Measurements from ENCODE around the gene DNAJC27. TPM values are rescaled to one million over a fixed set of nuclear protein-coding genes. Genes with fewer than 3 reads are reported as not detected.

DNAJC27 gene
- polyA plus RNA-seq, 1 of the 3 experiments (the other 2 are of a cell fraction) = 2.4 TPM

DNA sequence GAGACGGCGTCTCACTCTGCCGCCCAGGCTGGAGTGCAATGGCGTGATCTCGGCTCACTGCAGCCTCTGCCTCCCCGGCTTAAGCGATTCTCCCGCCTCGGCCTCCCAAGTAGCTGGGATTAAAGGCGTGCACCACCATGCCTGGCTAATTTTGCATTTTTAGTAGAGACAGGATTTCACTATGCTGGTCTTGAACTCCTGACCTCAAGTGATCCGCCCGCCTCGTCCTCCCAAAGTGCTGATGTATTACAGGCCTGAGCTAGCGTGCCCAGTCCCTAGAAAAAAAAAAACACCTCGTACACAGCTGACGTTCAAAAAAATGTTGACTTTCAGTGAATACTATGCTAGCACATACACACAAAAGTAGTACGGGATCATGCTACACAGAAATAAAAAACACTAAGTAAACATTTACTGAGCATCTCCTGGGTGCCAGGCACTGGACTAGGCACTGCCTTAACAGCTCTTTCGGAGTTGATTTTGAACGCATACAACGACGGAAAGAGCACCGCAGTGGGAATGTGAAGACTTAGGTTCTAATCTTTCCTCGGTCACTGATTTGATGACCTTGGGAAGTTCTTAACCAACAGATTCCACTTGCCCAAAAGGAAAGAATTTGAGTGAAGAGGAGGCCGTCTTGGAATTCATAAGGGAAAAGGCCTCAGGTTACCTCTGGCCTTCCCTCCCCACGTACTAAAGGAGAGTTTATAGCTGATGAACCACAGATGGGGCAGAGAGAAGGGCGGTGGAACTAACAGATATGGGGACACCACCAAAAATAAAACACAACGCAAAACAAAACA lies 1.1 kb downstream of the DNAJC27 start:
- DNase-seq = no peak
- Histone ChIP-seq H3F3A (replicated peaks; ENCODE audit: insufficient read depth) (peaks cover 2% of the 10 kb centered on the region), H3K79me2 (ENCODE audit: insufficient read depth) (peaks cover 48% of the 10 kb centered on the region), H3K9me3 (no peaks in the 10 kb centered on the region), H3K4me3 (ENCODE audit: low read depth in 2 of 2, low read length in 1 of 2) (peak overlapping the region; percentile 87 to 93), H3K4me2 (peak overlapping the region; percentile 77), H3K27me3 (ENCODE audit: insufficient read depth) (no peaks in the 10 kb centered on the region), H3K4me1 (ENCODE audit: control insufficient read depth in 1 of 2, insufficient read depth in 2 of 2, low read depth in 1 of 2, low read length in 1 of 2) (peaks cover 5 to 12% of the 10 kb centered on the region in 2 experiments; a peak in 3 of 4 replicates), H3K9me2 (no peaks in the 10 kb centered on the region), H3K27ac (ENCODE audit: low read depth in 2 of 2, low read length in 1 of 2) (peak overlapping the region; percentile 94 to 95), H2AFZ (ENCODE audit: low read depth) (peak overlapping the region; percentile 96), H3K36me3 (replicated peaks in 1 of 2; ENCODE audit: control insufficient read depth in 1 of 2, insufficient read depth in 2 of 2, low read length in 1 of 2) (peaks cover 10 to 13% of the 10 kb centered on the region in 2 experiments), H4K20me1 (ENCODE audit: insufficient read depth) (no peaks in the 10 kb centered on the region), H3K9ac (peak overlapping the region; percentile 96)
- CTCF ChIA-PET = interaction anchor here (0.6 to 1.8 kb wide), 6 partner anchors 14 to 560 kb away, joined by 3 to 7 read pairs (median 4); no protein-coding TSS in a partner anchor
- POLR2A ChIA-PET = interaction anchor here (0.6 kb wide), 1 partner anchor 1042 kb away, joined by 3 read pairs; no protein-coding TSS in a partner anchor
- TF ChIP-seq MXI1 (IDR thresholded peaks at IDR 0.05; ENCODE audit: low read depth, low read length) = no peak
- no peak for TF ChIP-seq NFIC (IDR thresholded peaks at IDR 0.05; ENCODE audit: borderline replicate concordance)
- no peak for TF ChIP-seq JUND (IDR thresholded peaks at IDR 0.05)
- TF ChIP-seq TAF1 (IDR thresholded peaks at IDR 0.05; ENCODE audit: borderline replicate concordance, low read depth, low read length) = no peak
- TF ChIP-seq SMC3 (IDR thresholded peaks at IDR 0.05; ENCODE audit: low read depth, low read length) = no peak
- TF ChIP-seq SIN3A (IDR thresholded peaks at IDR 0.05; ENCODE audit: borderline replicate concordance, low read depth, low read length) = no peak; the same call in 1 of the 2 replicates
- TF ChIP-seq, protein P1, sequence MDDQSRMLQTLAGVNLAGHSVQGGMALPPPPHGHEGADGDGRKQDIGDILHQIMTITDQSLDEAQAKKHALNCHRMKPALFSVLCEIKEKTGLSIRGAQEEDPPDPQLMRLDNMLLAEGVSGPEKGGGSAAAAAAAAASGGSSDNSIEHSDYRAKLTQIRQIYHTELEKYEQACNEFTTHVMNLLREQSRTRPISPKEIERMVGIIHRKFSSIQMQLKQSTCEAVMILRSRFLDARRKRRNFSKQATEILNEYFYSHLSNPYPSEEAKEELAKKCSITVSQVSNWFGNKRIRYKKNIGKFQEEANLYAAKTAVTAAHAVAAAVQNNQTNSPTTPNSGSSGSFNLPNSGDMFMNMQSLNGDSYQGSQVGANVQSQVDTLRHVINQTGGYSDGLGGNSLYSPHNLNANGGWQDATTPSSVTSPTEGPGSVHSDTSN (IDR thresholded peaks at IDR 0.05) = no peak
- TF ChIP-seq RCOR1 (IDR thresholded peaks at IDR 0.05; ENCODE audit: low read length) = no peak
- TF ChIP-seq, protein P2, sequence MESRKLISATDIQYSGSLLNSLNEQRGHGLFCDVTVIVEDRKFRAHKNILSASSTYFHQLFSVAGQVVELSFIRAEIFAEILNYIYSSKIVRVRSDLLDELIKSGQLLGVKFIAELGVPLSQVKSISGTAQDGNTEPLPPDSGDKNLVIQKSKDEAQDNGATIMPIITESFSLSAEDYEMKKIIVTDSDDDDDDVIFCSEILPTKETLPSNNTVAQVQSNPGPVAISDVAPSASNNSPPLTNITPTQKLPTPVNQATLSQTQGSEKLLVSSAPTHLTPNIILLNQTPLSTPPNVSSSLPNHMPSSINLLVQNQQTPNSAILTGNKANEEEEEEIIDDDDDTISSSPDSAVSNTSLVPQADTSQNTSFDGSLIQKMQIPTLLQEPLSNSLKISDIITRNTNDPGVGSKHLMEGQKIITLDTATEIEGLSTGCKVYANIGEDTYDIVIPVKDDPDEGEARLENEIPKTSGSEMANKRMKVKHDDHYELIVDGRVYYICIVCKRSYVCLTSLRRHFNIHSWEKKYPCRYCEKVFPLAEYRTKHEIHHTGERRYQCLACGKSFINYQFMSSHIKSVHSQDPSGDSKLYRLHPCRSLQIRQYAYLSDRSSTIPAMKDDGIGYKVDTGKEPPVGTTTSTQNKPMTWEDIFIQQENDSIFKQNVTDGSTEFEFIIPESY (IDR thresholded peaks at IDR 0.05; ENCODE audit: borderline replicate concordance, low read depth) = no peak
- WGBS (ENCODE audit: low lambda C conversion rate) = 73% methylated on average over 27 of the region's 27 CpGs

DNA sequence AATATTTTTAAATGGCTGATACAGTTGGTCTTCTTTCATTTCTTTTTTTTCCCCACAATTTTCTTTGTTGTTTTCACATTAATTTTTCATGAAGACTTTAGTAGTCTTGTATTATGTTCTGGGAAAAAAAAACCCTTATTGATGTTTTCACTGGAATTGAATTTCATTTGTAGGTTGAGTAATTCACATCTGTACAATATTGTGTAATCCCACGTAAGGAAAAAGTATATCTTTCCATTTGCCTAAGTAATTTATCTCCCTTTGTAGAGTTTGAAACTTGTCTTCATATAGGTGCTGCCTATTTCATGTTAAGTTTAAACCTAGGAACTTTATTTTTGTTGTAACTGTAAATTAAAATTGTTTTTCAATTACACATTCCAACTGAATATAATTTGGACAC lies 2.0 kb downstream of the DNAJC27 start:
- H3K9me3 ChIP-seq = no peaks in the 10 kb centered on the region
- no peak for DNase-seq
- peaks cover 5 to 12% of the 10 kb centered on the region in 2 experiments; a peak in 3 of 4 replicates for H3K4me1 ChIP-seq (ENCODE audit: control insufficient read depth in 1 of 2, insufficient read depth in 2 of 2, low read depth in 1 of 2, low read length in 1 of 2)
- H3K4me3 ChIP-seq (ENCODE audit: low read depth in 2 of 2, low read length in 1 of 2) = no peak overlapping the region
- peaks cover 12 to 19% of the 10 kb centered on the region in 2 experiments for H3K36me3 ChIP-seq (replicated peaks in 1 of 2; ENCODE audit: control insufficient read depth in 1 of 2, insufficient read depth in 2 of 2, low read length in 1 of 2)
- no peaks in the 10 kb centered on the region for H3F3A ChIP-seq (replicated peaks; ENCODE audit: insufficient read depth)
- H3K27ac ChIP-seq (ENCODE audit: low read depth in 2 of 2, low read length in 1 of 2) = no peak overlapping the region
- TF ChIP-seq NFIC (IDR thresholded peaks at IDR 0.05; ENCODE audit: borderline replicate concordance) = no peak
- TF ChIP-seq EP300 (IDR thresholded peaks at IDR 0.05; ENCODE audit: borderline replicate concordance in 1 of 2, low read depth in 1 of 2, low read length in 1 of 2) = no peak
- TF ChIP-seq, protein P3, sequence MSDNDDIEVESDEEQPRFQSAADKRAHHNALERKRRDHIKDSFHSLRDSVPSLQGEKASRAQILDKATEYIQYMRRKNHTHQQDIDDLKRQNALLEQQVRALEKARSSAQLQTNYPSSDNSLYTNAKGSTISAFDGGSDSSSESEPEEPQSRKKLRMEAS (IDR thresholded peaks at IDR 0.05; ENCODE audit: low read depth) = no peak
- TF ChIP-seq CHD2 (IDR thresholded peaks at IDR 0.05; ENCODE audit: low read length, partially characterized antibody) = no peak
- no peak for TF ChIP-seq TCF12 (IDR thresholded peaks at IDR 0.05)
- no peaks in the 10 kb centered on the region for H3K9me2 ChIP-seq
- WGBS (ENCODE audit: low lambda C conversion rate) = 72% methylated on average over 1 of the region's 1 CpG
- H3K4me2 ChIP-seq = no peak overlapping the region
- H3K9ac ChIP-seq = no peak overlapping the region
- no peaks in the 10 kb centered on the region for H4K20me1 ChIP-seq (ENCODE audit: insufficient read depth)
- POLR2A ChIA-PET = no interaction called here
- CTCF ChIA-PET = interaction anchor here (0.9 to 1.8 kb wide), 3 partner anchors 13 to 159 kb away, joined by 3 to 6 read pairs (median 4); no protein-coding TSS in a partner anchor
- peaks cover 48% of the 10 kb centered on the region for H3K79me2 ChIP-seq (ENCODE audit: insufficient read depth)
- no peaks in the 10 kb centered on the region for H3K27me3 ChIP-seq (ENCODE audit: insufficient read depth)
- H2AFZ ChIP-seq (ENCODE audit: low read depth) = no peak overlapping the region
